ENCODE measurements around the gene HDAC10.

HDAC10 gene

GRCh38 chr22:50298937-50299784, 48.1 kb upstream of the HDAC10 start:
- no peak overlapping the region for H3K4me3 ChIP-seq (ENCODE audit: low read length)
- H3K4me2 ChIP-seq (ENCODE audit: low read length) = no peak overlapping the region
- H3K27ac ChIP-seq (ENCODE audit: low read length) = no peak overlapping the region
- H3K9me3 ChIP-seq (ENCODE audit: insufficient read depth, low read length) = no peaks in the 10 kb centered on the region
- no peak overlapping the region for H2AFZ ChIP-seq (ENCODE audit: low read depth, low read length)
- H3K27me3 ChIP-seq (ENCODE audit: low read depth, low read length) = no peaks in the 10 kb centered on the region
- H4K20me1 ChIP-seq (ENCODE audit: insufficient read depth, low read length) = peaks cover 68% of the 10 kb centered on the region
- H3K36me3 ChIP-seq (replicated peaks; ENCODE audit: low read depth, low read length) = no peaks in the 10 kb centered on the region
- no peak overlapping the region for H3K9ac ChIP-seq (ENCODE audit: low read length)
- H3K4me1 ChIP-seq (ENCODE audit: low read length) = peaks cover 32% of the 10 kb centered on the region
- no peak for TF ChIP-seq EZH2phosphoT487 (IDR thresholded peaks at IDR 0.05; ENCODE audit: low read depth)
- no peak for TF ChIP-seq CTCF (IDR thresholded peaks at IDR 0.05; ENCODE audit: low read depth, low read length)
- peaks cover 85% of the 10 kb centered on the region for H3K79me2 ChIP-seq (ENCODE audit: low read length)

- Histone ChIP-seq H3K79me2 (ENCODE audit: low read length) (peaks cover 85% of the 10 kb centered on the region), H3K9me3 (ENCODE audit: insufficient read depth, low read length) (no peaks in the 10 kb centered on the region), H3K9ac (ENCODE audit: low read length) (no peak overlapping the region), H3K4me3 (ENCODE audit: low read length) (no peak overlapping the region), H2AFZ (ENCODE audit: low read depth, low read length) (no peak overlapping the region), H3K4me2 (ENCODE audit: low read length) (no peak overlapping the region), H3K27ac (ENCODE audit: low read length) (no peak overlapping the region), H3K4me1 (ENCODE audit: low read length) (peaks cover 32% of the 10 kb centered on the region), H3K36me3 (replicated peaks; ENCODE audit: low read depth, low read length) (no peaks in the 10 kb centered on the region), H3K27me3 (ENCODE audit: low read depth, low read length) (no peaks in the 10 kb centered on the region), H4K20me1 (ENCODE audit: insufficient read depth, low read length) (peaks cover 71% of the 10 kb centered on the region)
- TF ChIP-seq EZH2phosphoT487 (IDR thresholded peaks at IDR 0.05; ENCODE audit: low read depth) = no peak
- TF ChIP-seq CTCF (IDR thresholded peaks at IDR 0.05; ENCODE audit: low read depth, low read length) = no peak
Observed at GRCh38 chr22:50298266-50298637, 47.2 kb upstream of the HDAC10 start.

- no peak overlapping the region for H3K9ac ChIP-seq (ENCODE audit: low read length)
- H3K36me3 ChIP-seq (replicated peaks; ENCODE audit: low read depth, low read length) = no peaks in the 10 kb centered on the region
- H3K27ac ChIP-seq (ENCODE audit: low read length) = no peak overlapping the region
- peaks cover 71% of the 10 kb centered on the region for H4K20me1 ChIP-seq (ENCODE audit: insufficient read depth, low read length)
- no peak overlapping the region for H3K4me3 ChIP-seq (ENCODE audit: low read length)
- H3K4me2 ChIP-seq (ENCODE audit: low read length) = no peak overlapping the region
- H3K27me3 ChIP-seq (ENCODE audit: low read depth, low read length) = no peaks in the 10 kb centered on the region
- no peaks in the 10 kb centered on the region for H3K9me3 ChIP-seq (ENCODE audit: insufficient read depth, low read length)
- H2AFZ ChIP-seq (ENCODE audit: low read depth, low read length) = no peak overlapping the region
- H3K79me2 ChIP-seq (ENCODE audit: low read length) = peaks cover 85% of the 10 kb centered on the region
- H3K4me1 ChIP-seq (ENCODE audit: low read length) = peaks cover 32% of the 10 kb centered on the region
- TF ChIP-seq CTCF (IDR thresholded peaks at IDR 0.05; ENCODE audit: low read depth, low read length) (no peak), EZH2phosphoT487 (IDR thresholded peaks at IDR 0.05; ENCODE audit: low read depth) (no peak)
Observed at GRCh38 chr22:50297510-50298265, 46.6 kb upstream of the HDAC10 start.

All from OCI-LY3 (cell line).